Activated T-helper 9 cell treated with anti-CD3 and anti-CD28 coated beads, Interleukin-2, amount 50 U/mL, for 16 hours (primary cell): ENCODE data around the gene CAMSAP1.

ENCODE experiments used
- DNase-seq: peaks from one replicate; pipeline ENCODE4 v3.0.0-alpha.2; 2020; ENCODE audit warnings: low read depth

CAMSAP1 gene

GRCh38 chr9:135814421-135815095 lies 92.8 kb downstream of the CAMSAP1 start:
- no peak for DNase-seq

- DNase-seq, result no peak
Measured at GRCh38 chr9:135813671-135814290, 93.6 kb downstream of the CAMSAP1 start.

GRCh38 chr9:135812961-135813360 lies 94.4 kb downstream of the CAMSAP1 start:
- DNase-seq, result no peak

- no peak for DNase-seq
Measured at GRCh38 chr9:135811801-135812200, 95.5 kb downstream of the CAMSAP1 start.

GRCh38 chr9:135810806-135811575 lies 96.4 kb downstream of the CAMSAP1 start:
- no peak for DNase-seq

- no peak for DNase-seq
Measured at GRCh38 chr9:135809166-135809565, 98.2 kb downstream of the CAMSAP1 start.

GRCh38 chr9:135805422-135806022 lies 101.8 kb downstream of the CAMSAP1 start:
- DNase-seq, result no peak

- DNase-seq, result no peak
Measured at GRCh38 chr9:135804581-135805421, 102.5 kb downstream of the CAMSAP1 start.

GRCh38 chr9:135803441-135803840 lies 103.9 kb downstream of the CAMSAP1 start:
- DNase-seq, result no peak

GRCh38 chr9:135802876-135803419 lies 104.4 kb downstream of the CAMSAP1 start:
- DNase-seq, result no peak

GRCh38 chr9:135801070-135801469 lies 106.3 kb downstream of the CAMSAP1 start:
- DNase-seq, result no peak

- DNase-seq, result no peak
Measured at GRCh38 chr9:135799261-135799660, 108.1 kb downstream of the CAMSAP1 start.

- DNase-seq, result no peak
Measured at GRCh38 chr9:135798263-135798585, 109.1 kb downstream of the CAMSAP1 start.

- DNase-seq, result no peak
Measured at GRCh38 chr9:135797507-135798262, 109.7 kb downstream of the CAMSAP1 start.

GRCh38 chr9:135796784-135797485 lies 110.4 kb downstream of the CAMSAP1 start:
- no peak for DNase-seq

- DNase-seq, result no peak
Measured at GRCh38 chr9:135795391-135795790, 112.0 kb downstream of the CAMSAP1 start.

GRCh38 chr9:135794361-135794885 lies 112.9 kb downstream of the CAMSAP1 start:
- no peak for DNase-seq

GRCh38 chr9:135794057-135794335 lies 113.3 kb downstream of the CAMSAP1 start:
- DNase-seq, result no peak

- no peak for DNase-seq
Measured at GRCh38 chr9:135793221-135794056, 113.9 kb downstream of the CAMSAP1 start.
